ENCODE measurements around the gene NSD1.

DNA sequence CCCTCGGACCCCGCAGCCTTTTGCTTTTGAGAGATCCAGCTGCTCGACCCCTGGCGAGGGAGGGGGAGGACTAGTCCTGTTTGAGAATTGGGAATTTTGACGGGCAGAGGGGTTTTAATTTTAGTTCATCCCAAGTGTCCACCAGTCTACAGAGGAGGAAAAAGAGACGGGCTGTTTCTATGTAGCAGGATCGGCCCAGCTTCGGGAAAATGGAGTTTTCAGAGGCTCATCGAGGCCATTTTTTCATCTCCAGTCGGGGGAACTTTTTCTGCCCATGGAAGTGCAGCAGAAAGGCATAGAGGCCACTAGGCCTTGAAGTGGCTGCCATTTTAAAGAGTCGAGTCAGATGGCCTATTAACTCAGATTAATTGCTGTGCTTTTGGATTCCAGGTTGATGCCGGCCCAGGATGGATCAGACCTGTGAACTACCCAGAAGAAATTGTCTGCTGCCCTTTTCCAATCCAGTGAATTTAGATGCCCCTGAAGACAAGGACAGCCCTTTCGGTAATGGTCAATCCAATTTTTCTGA lies 1.2 kb downstream of the NSD1 start:
- TF ChIP-seq, protein P1, sequence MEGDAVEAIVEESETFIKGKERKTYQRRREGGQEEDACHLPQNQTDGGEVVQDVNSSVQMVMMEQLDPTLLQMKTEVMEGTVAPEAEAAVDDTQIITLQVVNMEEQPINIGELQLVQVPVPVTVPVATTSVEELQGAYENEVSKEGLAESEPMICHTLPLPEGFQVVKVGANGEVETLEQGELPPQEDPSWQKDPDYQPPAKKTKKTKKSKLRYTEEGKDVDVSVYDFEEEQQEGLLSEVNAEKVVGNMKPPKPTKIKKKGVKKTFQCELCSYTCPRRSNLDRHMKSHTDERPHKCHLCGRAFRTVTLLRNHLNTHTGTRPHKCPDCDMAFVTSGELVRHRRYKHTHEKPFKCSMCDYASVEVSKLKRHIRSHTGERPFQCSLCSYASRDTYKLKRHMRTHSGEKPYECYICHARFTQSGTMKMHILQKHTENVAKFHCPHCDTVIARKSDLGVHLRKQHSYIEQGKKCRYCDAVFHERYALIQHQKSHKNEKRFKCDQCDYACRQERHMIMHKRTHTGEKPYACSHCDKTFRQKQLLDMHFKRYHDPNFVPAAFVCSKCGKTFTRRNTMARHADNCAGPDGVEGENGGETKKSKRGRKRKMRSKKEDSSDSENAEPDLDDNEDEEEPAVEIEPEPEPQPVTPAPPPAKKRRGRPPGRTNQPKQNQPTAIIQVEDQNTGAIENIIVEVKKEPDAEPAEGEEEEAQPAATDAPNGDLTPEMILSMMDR (IDR thresholded peaks at IDR 0.05) = no peak
- TF ChIP-seq POLR2A (IDR thresholded peaks at IDR 0.05) (no peak), EP300 (IDR thresholded peaks at IDR 0.05) (no peak)

All from gastroesophageal sphincter (tissue), 3 donors.